GM12878 (cell line): ENCODE results near the gene KERA.

Source experiments
- CHD2 ChIP-seq: IDR thresholded peaks from 2 replicates; pipeline ENCODE4 v1.6.1; 2011; ENCODE audit warnings: low read depth, low read length, improper control_type of control experiment, borderline replicate concordance
- CREB1 ChIP-seq: IDR thresholded peaks from 2 replicates; pipeline ENCODE4 v1.6.1; 2012; ENCODE audit warnings: low read depth, mild to moderate bottlenecking, inconsistent platforms
- CTCF ChIP-seq, 3 experiments: IDR thresholded peaks in 2 of 3; conservative IDR thresholded peaks in 1 of 3; 2 replicates each; pipeline ENCODE4 v1.5.1; 2011; ENCODE audit warnings: low read depth in 3 of 3, low read length in 3 of 3, mild to moderate bottlenecking in 3 of 3, control low read depth in 2 of 3, moderate library complexity in 2 of 3, inconsistent platforms in 1 of 3, mixed read lengths in 1 of 3; ENCODE audit not compliant: control insufficient read depth in 2 of 3, insufficient read depth in 1 of 3; ENCODE audit errors: extremely low read depth in 1 of 3
- EZH2 ChIP-seq: IDR thresholded peaks from 2 replicates; pipeline ENCODE4 v1.6.1; 2012; ENCODE audit warnings: low read depth, mild to moderate bottlenecking, control low read depth, inconsistent platforms, low read length, borderline replicate concordance; ENCODE audit not compliant: control insufficient read depth
- MAX ChIP-seq: IDR thresholded peaks from 2 replicates; pipeline ENCODE4 v1.6.1; 2012; ENCODE audit warnings: low read depth, low read length, improper control_type of control experiment
- NFYA ChIP-seq: IDR thresholded peaks from 2 replicates; pipeline ENCODE4 v1.6.1; 2011; ENCODE audit warnings: low read depth, mild to moderate bottlenecking, low read length, improper control_type of control experiment, borderline replicate concordance
- REST ChIP-seq: IDR thresholded peaks from 2 replicates; pipeline ENCODE4 v1.6.1; 2012; ENCODE audit warnings: mild to moderate bottlenecking, low read depth, low read length
- RFX5 ChIP-seq: IDR thresholded peaks from 2 replicates; pipeline ENCODE4 v1.6.1; 2011; ENCODE audit warnings: low read depth, low read length, improper control_type of control experiment
- SIN3A ChIP-seq: IDR thresholded peaks from 2 replicates; pipeline ENCODE4 v1.6.1; 2012; ENCODE audit warnings: low read depth, low read length, improper control_type of control experiment

GRCh38 chr12:91094957-91095356 lies 37.1 kb upstream of the KERA start:
- TF ChIP-seq RFX5 (no peak), EZH2 (no peak), CTCF (IDR thresholded peaks at IDR 0.05 in 2 of 3, conservative IDR thresholded peaks at IDR 0.05 in 1 of 3; ENCODE audit: control insufficient read depth in 2 of 3, extremely low read depth in 1 of 3, insufficient read depth in 1 of 3, low read depth in 3 of 3, low read length in 3 of 3) (no peak), MAX (no peak), CHD2 (no peak), REST (no peak), SIN3A (no peak), CREB1 (no peak), NFYA (no peak)
